K562 (cell line): ENCODE data around the gene CNTN3.

Experiments used
- CEBPB ChIP-seq: fragments of 450-650 bp; IDR thresholded peaks from 2 replicates; pipeline ENCODE4 v1.6.1; 2016; ENCODE audit warnings: missing genetic modification characterization, missing compliant biosample characterization
- EHMT2 ChIP-seq: fragments of 450-650 bp; IDR thresholded peaks from 2 replicates; pipeline ENCODE4 v1.6.1; 2018; ENCODE audit warnings: antibody characterized with exemption
- ELF1 ChIP-seq: fragments of 200-800 bp; sonication (Bioruptor generic); IDR thresholded peaks from 2 replicates; pipeline ENCODE4 v1.6.1; 2016; ENCODE audit warnings: missing genetic modification characterization, missing compliant biosample characterization
- FOXM1 ChIP-seq, 2 experiments: fragments of 450-650 bp in 1 of 2; sonication (generic) in 1 of 2; formaldehyde crosslinking in 1 of 2; IDR thresholded peaks; 2 replicates each; pipeline versions ENCODE4 v1.6.1 to v1.9.0; 2017 to 2022; ENCODE audit warnings: low read depth in 2 of 2, mild to moderate bottlenecking in 2 of 2, missing genetic modification reagents in 1 of 2, moderate library complexity in 1 of 2
- MXI1 ChIP-seq: IDR thresholded peaks from 2 replicates; pipeline ENCODE4 v1.6.1; 2011; ENCODE audit warnings: low read depth, mild to moderate bottlenecking, improper control_type of control experiment, low read length
- NCOA1 ChIP-seq: fragments of 450-650 bp; IDR thresholded peaks from 2 replicates; pipeline ENCODE4 v1.6.1; 2016; ENCODE audit warnings: low read depth
- NR2C2 ChIP-seq, 2 experiments: fragments of 200-800 bp in 1 of 2; sonication (Bioruptor generic) in 1 of 2; sonication (generic) in 1 of 2; formaldehyde crosslinking in 1 of 2; IDR thresholded peaks; 2 replicates each; pipeline versions ENCODE4 v1.6.1 to v1.8.0; 2016 to 2022; ENCODE audit warnings: mild to moderate bottlenecking in 1 of 2, missing compliant biosample characterization in 1 of 2, missing genetic modification characterization in 1 of 2, missing genetic modification reagents in 1 of 2
- RB1 ChIP-seq: fragments of 450-650 bp; IDR thresholded peaks from 2 replicates; pipeline ENCODE4 v1.6.1; 2017; ENCODE audit warnings: low read depth, mild to moderate bottlenecking
- RNF2 ChIP-seq: sonication (generic); IDR thresholded peaks from 2 replicates; pipeline ENCODE4 v1.6.1; 2016
- TGIF2 ChIP-seq: sonication (generic); formaldehyde crosslinking; IDR thresholded peaks from 2 replicates; pipeline ENCODE4 v1.8.1; 2022; ENCODE audit warnings: mild to moderate bottlenecking, missing genetic modification reagents, moderate library complexity
- TF ChIP-seq, protein P1 (sequence below): fragments of 250-450 bp; sonication (Bioruptor Pico); IDR thresholded peaks from 2 replicates; pipeline ENCODE4 v1.4.0; 2020; ENCODE audit warnings: borderline replicate concordance
- TF ChIP-seq, protein P2 (sequence below): sonication (generic); formaldehyde crosslinking; IDR thresholded peaks from 2 replicates; pipeline ENCODE4 v1.8.1; 2023; ENCODE audit warnings: mild to moderate bottlenecking, missing genetic modification reagents
- TF ChIP-seq, protein P3 (sequence below), 3 experiments: IDR thresholded peaks in 2 of 3; conservative IDR thresholded peaks in 1 of 3; 2 replicates each; pipeline ENCODE4 v1.5.1; 2011 to 2012; ENCODE audit warnings: low read length in 3 of 3, mild to moderate bottlenecking in 3 of 3, control low read depth in 2 of 3, improper control_type of control experiment in 1 of 3, inconsistent platforms in 1 of 3, low read depth in 1 of 3, mixed read lengths in 1 of 3, moderate library complexity in 1 of 3; ENCODE audit not compliant: insufficient read depth in 2 of 3
- TF ChIP-seq, protein P4 (sequence below): fragments of 250-450 bp; sonication (Bioruptor Pico); IDR thresholded peaks from 2 replicates; pipeline ENCODE4 v1.5.0; 2020; ENCODE audit warnings: mild to moderate bottlenecking, borderline replicate concordance

DNA sequence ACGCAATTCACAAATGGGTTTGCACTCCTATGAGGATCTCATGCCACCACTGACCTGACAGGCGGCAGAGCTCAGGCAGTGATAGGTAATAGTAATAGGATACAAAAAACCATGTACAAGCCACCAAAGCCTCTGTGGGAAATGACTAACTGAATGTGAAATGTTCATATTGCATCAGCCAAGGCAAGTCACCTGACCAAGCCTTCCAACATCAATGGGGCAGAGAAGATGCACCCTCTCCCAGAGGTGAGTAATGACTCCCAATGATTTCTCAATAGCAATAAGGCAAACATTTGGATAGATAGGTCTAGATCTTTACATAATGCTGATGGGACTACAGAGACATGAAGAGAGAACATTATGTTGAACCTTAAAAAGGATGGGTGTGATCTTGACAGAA is 14.9 kb downstream of the CNTN3 start:
- TF ChIP-seq MXI1: no peak
- TF ChIP-seq NCOA1: no peak
- TF ChIP-seq, protein P1, sequence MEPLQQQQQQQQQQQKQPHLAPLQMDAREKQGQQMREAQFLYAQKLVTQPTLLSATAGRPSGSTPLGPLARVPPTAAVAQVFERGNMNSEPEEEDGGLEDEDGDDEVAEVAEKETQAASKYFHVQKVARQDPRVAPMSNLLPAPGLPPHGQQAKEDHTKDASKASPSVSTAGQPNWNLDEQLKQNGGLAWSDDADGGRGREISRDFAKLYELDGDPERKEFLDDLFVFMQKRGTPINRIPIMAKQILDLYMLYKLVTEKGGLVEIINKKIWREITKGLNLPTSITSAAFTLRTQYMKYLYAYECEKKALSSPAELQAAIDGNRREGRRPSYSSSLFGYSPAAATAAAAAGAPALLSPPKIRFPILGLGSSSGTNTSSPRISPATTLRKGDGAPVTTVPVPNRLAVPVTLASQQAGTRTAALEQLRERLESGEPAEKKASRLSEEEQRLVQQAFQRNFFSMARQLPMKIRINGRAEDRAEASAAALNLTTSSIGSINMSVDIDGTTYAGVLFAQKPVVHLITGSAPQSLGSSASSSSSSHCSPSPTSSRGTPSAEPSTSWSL (CRISPR knock-in tag): no peak
- no peak for TF ChIP-seq CEBPB (tag)
- TF ChIP-seq RNF2: no peak
- TF ChIP-seq FOXM1 (IDR thresholded peaks at IDR 0.05; ENCODE audit: low read depth): no peak
- TF ChIP-seq FOXM1 (CRISPR knock-in tag; IDR thresholded peaks at IDR 0.05; ENCODE audit: low read depth): no peak
- TF ChIP-seq, protein P2, sequence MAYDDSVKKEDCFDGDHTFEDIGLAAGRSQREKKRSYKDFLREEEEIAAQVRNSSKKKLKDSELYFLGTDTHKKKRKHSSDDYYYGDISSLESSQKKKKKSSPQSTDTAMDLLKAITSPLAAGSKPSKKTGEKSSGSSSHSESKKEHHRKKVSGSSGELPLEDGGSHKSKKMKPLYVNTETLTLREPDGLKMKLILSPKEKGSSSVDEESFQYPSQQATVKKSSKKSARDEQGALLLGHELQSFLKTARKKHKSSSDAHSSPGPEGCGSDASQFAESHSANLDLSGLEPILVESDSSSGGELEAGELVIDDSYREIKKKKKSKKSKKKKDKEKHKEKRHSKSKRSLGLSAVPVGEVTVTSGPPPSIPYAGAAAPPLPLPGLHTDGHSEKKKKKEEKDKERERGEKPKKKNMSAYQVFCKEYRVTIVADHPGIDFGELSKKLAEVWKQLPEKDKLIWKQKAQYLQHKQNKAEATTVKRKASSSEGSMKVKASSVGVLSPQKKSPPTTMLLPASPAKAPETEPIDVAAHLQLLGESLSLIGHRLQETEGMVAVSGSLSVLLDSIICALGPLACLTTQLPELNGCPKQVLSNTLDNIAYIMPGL (CRISPR knock-in tag): no peak
- TF ChIP-seq RB1: no peak
- TF ChIP-seq, protein P3, sequence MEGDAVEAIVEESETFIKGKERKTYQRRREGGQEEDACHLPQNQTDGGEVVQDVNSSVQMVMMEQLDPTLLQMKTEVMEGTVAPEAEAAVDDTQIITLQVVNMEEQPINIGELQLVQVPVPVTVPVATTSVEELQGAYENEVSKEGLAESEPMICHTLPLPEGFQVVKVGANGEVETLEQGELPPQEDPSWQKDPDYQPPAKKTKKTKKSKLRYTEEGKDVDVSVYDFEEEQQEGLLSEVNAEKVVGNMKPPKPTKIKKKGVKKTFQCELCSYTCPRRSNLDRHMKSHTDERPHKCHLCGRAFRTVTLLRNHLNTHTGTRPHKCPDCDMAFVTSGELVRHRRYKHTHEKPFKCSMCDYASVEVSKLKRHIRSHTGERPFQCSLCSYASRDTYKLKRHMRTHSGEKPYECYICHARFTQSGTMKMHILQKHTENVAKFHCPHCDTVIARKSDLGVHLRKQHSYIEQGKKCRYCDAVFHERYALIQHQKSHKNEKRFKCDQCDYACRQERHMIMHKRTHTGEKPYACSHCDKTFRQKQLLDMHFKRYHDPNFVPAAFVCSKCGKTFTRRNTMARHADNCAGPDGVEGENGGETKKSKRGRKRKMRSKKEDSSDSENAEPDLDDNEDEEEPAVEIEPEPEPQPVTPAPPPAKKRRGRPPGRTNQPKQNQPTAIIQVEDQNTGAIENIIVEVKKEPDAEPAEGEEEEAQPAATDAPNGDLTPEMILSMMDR (IDR thresholded peaks at IDR 0.05 in 2 of 3, conservative IDR thresholded peaks at IDR 0.05 in 1 of 3; ENCODE audit: insufficient read depth in 2 of 3, low read depth in 1 of 3, low read length in 3 of 3): no peak
- no peak for TF ChIP-seq ELF1 (tag)
- TF ChIP-seq, protein P4, sequence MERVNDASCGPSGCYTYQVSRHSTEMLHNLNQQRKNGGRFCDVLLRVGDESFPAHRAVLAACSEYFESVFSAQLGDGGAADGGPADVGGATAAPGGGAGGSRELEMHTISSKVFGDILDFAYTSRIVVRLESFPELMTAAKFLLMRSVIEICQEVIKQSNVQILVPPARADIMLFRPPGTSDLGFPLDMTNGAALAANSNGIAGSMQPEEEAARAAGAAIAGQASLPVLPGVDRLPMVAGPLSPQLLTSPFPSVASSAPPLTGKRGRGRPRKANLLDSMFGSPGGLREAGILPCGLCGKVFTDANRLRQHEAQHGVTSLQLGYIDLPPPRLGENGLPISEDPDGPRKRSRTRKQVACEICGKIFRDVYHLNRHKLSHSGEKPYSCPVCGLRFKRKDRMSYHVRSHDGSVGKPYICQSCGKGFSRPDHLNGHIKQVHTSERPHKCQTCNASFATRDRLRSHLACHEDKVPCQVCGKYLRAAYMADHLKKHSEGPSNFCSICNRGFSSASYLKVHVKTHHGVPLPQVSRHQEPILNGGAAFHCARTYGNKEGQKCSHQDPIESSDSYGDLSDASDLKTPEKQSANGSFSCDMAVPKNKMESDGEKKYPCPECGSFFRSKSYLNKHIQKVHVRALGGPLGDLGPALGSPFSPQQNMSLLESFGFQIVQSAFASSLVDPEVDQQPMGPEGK (CRISPR knock-in tag): no peak
- TF ChIP-seq NR2C2 (CRISPR knock-in tag; IDR thresholded peaks at IDR 0.05): no peak
- TF ChIP-seq NR2C2 (tag; IDR thresholded peaks at IDR 0.05): no peak
- TF ChIP-seq EHMT2: no peak
- TF ChIP-seq TGIF2: no peak
